ENCODE measurements around the gene CYREN. TPM values are rescaled to one million over a fixed set of nuclear protein-coding genes. Genes with fewer than 3 reads are reported as not detected.
"Not testable (repeated sequence)": the region's sequence is repeated elsewhere in the genome, so short reads cannot be mapped to it uniquely, and the experiment has no call there.

CYREN gene
- polyA plus RNA-seq, 3 donors: 57.3 to 67.4 (median 60.9) TPM

DNA sequence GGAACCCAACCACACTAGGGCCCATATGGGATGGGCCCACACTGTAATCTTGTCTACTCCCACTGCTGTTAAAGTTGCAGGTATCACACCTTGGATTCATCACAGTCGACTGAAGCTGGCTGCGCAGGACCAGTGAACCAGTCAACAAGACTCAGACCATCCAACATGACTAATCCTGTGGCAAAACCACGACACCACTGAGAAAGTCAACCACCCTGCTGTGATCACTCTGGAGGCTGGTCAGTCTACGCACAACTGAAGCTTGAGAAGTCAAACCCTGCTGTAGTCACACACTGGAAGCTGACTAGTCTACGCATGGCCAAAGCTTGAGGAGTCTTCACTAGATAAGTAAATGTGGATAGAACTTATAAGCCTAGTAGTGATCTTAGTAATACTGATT is 9.6 kb upstream of the CYREN start:
- no peak for DNase-seq (ENCODE audit: low read depth in 3 of 3, low spot score in 2 of 3)

DNA sequence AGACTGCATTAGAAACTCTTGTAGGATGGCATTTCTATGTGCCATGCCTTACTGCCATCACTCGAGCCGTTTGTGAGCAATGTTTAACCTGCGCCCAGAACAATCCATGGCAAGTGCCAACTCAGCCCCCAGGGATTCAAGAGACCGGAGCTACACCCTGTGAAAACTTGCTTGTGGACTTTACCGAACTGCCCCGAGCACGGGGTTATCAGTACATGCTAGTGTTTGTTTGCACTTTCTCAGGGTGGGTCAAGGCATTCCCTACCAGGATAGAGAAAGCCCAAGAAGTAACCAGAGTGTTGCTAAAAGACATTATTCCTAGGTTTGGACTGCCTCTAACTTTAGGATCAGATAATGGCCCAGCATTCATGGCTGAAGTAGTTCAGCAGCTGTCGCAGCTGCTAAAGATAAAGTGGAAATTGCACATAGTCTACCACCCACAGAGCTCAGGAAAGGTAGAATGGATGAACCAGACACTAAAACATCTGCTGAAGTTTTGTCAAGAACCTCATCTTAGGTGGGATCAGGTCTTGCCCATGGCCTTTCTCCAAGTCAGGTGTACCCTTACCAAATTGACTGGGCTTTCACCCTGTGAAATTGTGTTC is 8.9 kb upstream of the CYREN start:
- DNase-seq (ENCODE audit: low read depth in 3 of 3, low spot score in 2 of 3): no peak

DNA sequence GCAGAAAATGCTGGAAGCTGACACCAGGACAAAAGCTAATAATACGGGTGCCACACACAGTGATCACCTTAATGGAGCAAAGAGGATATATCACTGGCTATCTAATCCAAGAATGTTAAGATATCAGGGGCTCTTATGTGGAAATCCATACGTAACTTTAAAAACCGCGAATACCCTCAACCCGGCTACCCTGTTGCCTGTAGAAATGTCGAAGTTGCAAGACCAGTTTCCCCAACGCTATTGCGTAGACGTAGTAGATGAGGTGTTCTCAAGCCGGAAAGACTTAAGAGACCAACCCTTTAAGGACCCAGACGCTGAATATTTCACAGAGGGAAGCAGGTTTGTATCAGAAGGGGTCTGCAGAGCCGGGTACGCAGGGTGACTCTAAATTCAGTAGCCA is 7.9 kb upstream of the CYREN start:
- no peak for DNase-seq (ENCODE audit: low read depth in 3 of 3, low spot score in 2 of 3)

DNA sequence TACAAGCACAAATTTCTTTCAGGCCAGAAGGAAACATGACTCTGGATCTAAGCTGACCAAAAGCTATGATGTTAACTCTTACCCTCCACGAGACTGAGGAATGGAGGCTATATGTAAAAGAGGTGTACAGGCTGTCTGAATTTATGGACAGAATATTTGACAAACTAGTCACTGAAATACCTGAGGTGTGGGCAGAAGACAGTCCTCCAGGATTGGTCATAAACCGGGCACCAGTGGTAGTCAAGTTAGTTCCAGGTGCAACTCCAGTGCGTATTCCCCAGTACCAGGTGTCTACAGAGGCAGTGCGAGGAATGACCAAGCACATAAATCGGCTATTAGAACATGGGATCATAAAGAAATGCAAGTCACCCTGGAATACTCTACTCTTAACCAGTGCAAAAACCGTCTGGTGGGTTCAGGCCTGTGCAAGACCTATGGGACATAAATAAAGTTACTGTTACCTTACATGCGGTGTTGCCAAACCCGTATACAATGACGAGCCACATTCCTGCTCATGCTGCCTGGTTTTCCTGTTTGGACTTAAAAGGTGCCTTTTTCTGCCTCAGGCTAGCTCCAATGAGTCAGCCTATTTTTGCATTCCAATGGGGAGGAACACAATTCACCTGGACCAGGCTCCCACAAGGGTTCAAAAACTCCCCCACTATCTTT is 6.7 kb upstream of the CYREN start:
- DNase-seq (ENCODE audit: low read depth in 3 of 3, low spot score in 2 of 3): no peak

DNA sequence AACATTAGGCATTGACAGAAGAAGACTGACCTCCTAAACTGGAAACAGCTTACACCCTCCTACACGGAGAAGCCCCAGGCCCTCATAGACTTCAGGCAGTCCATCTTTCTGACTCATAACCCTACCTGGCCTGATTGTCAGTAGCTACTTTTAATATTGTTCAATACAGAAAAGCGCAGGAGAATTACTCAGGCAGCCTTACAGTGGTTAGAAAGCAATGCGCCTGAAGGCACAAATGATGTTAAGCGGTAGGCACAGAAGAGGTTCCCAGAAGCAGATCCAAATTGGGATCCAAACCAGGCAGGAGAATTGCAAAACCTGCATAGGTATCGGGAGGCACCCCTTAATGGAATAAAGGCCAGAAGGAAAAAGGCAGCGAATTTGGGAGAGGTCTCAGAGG is 5.4 kb upstream of the CYREN start:
- no peak for DNase-seq (ENCODE audit: low read depth in 3 of 3, low spot score in 2 of 3)

DNA sequence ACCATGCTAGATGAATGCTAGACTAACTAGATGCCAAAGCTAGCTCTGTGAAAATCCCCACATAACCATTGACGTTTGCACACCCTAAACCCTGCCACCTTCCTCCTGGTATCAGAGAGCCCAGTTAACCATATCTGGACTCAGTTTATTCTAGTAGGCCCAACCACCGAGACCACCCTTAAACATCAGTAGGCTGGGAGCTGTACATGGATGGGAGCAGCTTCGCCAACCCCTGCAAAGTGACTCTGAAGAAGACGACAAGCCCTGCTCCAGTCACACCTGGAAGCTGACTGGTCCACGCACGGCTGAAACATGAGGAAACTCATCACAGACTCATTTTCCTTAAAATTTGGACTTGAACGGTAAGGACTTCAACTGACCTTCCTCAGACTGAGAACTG is 4.4 kb upstream of the CYREN start:
- DNase-seq (ENCODE audit: low read depth in 3 of 3, low spot score in 2 of 3): no peak

DNA sequence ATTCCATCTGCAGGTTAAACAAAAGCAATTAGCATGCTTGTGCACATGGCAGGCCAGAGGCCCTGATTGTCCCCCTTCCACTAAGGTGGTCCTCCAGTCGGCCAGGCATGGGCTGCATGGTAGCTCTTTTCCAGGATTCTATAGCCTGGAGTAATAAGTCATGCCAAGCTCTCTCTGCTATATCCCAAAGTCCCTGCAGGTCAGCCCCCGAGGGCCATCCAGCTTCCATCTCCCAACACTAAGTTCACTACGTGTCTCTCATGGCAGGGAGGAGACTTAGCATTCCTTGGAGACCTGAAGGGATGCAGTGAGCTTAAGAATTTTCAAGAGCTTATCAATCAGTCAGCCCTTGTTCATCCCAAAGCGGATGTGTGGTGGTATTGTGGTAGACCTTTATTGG is 3.4 kb upstream of the CYREN start:
- not testable (repeated sequence) for DNase-seq (ENCODE audit: low read depth in 3 of 3, low spot score in 2 of 3)

DNA sequence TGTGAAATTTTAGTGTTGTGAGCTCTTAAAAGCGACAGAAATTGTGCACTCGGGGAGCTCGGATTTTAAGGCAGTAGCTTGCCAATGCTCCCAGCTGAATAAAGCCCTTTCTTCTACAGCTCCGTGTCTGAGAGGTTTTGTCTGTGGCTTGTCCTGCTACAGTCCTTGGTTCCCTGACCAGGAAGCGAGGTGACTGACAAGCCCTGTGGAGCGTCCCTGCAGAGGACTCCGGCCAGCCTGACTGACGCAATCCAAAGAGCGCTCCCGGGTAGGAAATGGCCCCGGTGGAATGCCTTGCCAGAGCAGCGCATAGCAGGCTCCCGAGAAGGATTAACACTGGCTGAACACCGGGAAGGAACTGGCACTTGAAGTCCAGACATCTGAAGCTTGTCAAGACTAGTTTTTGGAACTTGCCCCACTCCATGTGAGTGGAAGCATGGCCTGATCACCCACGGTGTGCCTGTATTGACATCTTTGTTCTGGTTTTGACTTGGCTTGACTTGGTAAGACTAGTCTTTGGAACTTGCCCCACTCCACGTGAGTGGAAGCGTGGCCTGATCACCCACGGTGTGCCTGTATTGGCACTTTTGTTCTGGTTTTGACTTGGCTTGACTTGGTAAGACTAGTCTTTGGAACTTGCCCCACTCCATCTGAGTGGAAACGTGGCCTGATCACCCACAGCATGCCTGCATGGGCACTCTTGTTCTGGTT is 1.2 kb upstream of the CYREN start:
- DNase-seq (ENCODE audit: low read depth in 3 of 3, low spot score in 2 of 3): not testable (repeated sequence)

DNA sequence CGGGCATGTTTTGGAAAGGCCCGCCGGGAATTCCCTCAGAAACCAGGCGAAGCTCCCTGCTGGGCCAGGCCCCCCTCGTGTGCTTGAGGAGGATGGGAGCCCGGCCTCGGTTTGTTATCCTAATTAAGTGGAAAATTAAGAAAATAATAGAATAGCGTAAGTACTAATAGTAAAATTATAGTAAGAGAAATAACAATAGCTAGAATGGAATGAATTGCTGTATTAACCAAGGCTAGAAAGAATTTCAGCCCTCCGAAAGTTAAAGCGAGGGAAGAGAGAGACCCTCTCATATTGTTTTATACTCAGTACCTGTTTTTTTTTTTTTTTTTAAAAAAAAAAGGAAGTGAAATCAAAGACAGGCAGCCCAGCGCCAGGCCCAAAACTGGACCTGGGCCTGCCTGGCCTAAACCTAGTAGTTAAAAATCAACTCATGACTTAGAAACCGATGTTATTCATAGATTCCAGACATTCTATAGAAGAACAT is 533 bp upstream of the CYREN start:
- not testable (repeated sequence) for DNase-seq (ENCODE audit: low read depth in 3 of 3, low spot score in 2 of 3)

DNA sequence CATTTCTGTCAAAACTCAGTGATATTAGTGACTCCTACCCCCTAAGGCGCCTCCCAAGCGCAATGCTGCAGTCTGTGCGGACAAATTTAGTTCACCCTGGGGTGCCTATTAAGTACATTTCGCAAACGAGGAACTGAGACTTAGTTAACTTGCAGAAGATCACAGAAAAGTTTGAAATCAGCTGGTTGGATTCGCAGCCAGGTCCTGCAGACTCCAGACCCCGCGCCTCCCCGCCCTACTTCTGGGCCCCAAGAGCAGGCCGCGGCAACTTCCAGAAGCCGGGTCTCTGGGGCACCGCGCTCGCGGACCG is 588 bp downstream of the CYREN start:
- DNase-seq (ENCODE audit: low read depth in 3 of 3, low spot score in 2 of 3): no peak

DNA sequence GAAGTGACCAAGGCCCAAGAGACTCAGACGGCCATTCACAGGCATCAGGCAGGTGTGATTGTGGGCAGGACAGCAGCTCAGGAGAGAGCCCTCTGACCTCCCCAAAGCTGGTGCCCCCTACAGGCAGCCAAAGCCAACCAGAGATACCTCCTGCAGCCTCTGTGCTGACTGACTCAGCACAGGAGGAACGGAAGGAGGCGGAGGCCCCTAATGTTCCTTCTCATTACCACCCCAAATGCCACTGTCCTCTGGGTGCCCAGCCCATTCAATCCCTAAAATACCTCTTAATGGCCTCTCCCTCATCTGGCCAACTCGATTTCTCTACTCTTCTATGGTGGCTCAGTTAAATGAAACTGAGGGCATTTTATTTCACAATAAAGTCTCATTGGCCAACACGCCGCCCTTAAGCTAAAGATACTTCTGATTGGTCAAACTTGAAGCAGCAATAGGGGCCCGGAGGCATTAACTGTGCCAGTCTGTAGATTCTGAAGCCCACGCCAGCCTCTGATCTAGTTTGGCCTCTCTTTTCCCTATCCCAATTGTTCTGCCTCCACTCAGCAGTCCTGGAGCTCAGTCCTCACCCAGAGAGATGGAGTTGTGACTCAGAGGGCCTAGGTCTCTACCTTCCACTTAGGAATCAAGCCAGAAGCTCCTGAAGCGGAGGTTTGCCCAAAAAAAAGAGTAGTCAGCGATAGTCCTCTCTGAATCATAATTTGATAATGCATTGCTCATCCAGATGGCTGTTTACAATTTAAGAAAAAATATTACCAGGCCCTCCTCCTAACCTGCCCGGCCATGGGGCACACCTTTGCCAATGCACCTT is 1.2 kb downstream of the CYREN start:
- DNase-seq (ENCODE audit: low read depth in 3 of 3, low spot score in 2 of 3): no peak

DNA sequence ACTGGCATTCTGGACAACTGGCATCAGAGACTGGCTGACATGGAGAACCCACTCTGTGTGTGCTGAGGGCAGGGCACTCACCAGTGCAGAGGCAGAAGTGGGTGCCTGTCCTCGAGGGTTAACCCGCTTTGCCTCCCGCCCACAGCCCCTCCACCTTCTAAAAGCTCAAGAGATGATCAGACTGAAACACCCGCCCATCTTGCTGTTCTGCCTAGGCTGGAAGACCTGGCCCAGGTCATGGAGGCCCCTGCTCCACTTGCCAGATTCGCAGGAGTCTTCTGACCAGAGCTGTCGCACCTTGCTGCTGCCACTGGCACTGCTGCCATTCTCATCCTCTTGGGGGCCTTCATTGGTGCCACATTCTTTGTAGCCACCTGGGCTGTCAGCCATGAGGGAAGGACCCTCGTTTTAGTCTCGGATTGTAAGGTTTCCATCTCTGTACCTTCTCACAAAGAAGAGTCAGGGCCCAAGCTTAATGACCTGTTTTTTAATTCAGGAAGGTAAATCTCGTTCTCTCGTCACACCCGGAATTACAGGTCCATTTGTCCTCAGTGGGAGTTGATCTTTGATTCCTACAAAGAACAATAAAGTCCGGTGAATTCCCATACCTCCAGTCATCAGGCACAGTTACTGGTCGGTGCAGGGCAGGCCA is 1.9 kb downstream of the CYREN start:
- no peak for DNase-seq (ENCODE audit: low read depth in 3 of 3, low spot score in 2 of 3)

DNA sequence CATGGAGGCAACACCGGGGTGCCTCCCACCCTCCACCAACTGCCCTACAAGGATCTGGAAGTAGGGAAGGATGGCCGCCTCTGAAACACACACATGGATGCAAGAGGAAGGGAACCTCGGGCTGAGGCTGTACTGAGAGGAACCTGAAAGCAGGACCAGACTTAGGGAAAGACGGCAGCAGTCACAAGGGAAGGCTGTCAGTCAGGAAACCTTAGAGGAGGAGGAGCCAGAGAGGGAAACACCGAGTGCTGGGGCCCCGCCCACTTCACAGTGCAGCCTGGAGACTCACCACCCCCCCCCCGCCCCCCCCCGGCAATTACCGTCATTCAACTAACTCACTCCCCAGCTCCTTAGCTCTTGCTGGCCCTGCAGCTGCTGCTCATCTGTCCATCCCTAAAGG is 2.5 kb downstream of the CYREN start:
- no peak for DNase-seq (ENCODE audit: low read depth in 3 of 3, low spot score in 2 of 3)

DNA sequence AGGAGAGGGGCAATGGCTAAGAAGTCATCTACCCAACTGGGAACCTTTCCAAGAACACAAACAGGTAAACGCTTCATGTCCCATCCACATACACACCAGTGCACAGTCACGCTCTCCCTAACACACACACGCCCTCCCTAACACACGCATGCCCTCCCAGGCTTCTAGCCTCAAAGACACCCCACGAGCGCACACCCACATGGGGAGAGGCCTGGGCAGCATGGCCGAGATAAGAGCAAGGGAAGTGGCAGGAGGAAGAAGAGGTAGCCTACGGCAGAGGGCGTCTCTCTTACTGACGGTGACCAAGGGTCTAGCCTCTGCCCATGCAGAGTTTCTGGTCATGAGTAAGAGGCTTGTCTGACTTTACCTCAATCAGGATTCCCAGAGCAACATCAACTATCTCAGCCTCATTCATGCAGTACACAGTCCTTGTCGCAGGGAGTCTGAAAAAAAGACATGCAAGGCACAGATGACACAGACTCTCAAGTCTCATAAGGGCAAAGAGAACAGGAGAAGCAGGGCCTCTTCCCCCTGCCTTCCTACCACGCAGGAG is 3.1 kb downstream of the CYREN start:
- DNase-seq (ENCODE audit: low read depth in 3 of 3, low spot score in 2 of 3): no peak

DNA sequence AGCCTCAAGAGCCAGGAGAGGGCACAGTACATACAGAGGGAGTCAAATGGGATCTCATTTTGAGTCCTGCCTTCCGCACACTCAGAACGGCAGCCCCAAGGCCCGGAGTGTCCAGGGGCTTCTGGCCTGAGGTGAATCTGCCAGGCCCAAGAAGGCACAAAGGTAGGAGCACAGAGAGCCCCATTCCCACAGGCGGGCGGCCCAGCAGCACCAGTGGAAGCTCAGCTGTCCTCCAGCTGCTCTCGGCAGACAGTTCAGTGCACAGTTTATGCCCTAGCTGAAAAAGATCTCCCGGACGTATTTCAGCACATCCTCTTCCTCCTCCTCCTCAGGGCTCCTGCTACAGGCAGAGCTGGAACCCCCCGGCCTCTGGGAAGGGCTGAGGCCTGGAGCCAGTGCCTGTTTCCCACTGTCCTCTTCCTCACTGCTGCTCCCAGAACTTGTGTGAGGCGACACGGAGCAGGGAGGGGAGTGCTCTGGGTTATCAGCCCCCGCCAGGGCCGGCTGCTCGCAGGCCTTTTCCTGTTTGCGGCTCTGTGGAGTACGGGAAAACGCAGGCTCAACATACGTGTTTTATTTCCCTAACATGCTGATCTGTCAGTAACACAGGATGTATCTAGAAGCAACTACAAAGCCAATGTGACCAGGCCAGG is 4.0 kb downstream of the CYREN start:
- DNase-seq (ENCODE audit: low read depth in 3 of 3, low spot score in 2 of 3): no peak

DNA sequence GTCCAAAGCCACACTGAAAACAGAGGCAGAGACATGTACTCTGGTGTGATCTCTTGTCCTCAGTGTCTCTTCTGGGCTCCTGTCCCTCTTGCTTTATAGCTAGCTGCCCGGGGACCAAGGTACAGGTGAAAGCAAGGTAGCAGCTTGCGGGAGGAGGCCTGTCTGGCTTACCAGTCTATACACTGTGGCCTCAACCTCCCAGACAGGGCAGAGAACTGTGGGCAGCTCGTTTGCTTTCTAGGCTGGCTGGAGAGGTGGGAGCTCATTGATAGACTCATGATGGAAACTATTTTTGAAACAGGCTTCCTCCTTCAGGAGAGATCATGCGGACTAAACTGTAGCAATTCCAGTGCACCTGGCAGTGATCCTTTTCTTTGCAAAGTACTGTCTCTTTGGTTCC is 4.6 kb downstream of the CYREN start:
- DNase-seq (ENCODE audit: low read depth in 3 of 3, low spot score in 2 of 3): no peak

DNA sequence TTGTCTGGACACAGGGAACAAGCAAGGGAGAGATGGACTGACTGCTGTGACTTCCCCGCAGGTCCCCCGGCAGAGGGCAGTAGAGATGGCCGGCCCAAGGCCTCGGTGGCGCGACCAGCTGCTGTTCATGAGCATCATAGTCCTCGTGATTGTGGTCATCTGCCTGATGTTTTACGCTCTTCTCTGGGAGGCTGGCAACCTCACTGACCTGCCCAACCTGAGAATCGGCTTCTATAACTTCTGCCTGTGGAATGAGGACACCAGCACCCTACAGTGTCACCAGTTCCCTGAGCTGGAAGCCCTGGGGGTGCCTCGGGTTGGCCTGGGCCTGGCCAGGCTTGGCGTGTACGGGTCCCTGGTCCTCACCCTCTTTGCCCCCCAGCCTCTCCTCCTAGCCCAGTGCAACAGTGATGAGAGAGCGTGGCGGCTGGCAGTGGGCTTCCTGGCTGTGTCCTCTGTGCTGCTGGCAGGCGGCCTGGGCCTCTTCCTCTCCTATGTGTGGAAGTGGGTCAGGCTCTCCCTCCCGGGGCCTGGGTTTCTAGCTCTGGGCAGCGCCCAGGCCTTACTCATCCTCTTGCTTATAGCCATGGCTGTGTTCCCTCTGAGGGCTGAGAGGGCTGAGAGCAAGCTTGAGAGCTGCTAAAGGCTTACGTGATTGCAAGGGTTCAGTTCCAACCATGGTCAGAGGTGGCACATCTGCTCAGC is 6.0 kb downstream of the CYREN start:
- DNase-seq (ENCODE audit: low read depth in 3 of 3, low spot score in 2 of 3): no peak

DNA sequence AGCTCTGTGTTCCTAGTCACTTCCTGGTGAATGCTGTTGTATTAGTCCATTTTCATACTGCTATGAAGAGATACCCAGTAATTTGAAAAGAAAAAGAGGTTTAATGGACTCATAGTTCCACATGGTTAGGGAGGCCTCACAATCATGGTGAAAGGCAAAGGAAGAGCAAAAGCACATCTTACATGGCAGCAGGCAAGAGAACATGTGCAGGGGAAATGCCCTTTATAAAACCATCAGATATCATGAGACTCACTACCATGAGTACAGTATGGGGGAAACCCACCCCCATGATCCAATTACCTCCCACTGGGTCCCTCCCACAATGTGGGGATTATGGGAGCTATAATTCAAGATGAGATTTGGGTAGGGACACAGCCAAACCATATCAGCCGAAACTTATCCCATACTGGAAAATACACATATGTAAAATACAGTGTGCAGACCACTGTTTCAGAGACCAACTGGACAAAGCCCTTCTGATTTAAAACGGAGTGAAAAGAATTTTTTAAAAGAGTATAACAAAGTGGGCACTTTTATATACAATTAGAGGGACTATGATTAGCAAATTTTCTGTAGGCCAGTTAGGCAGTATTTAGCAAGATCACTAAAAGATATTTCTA is 8.0 kb downstream of the CYREN start:
- DNase-seq (ENCODE audit: low read depth in 3 of 3, low spot score in 2 of 3): no peak

DNA sequence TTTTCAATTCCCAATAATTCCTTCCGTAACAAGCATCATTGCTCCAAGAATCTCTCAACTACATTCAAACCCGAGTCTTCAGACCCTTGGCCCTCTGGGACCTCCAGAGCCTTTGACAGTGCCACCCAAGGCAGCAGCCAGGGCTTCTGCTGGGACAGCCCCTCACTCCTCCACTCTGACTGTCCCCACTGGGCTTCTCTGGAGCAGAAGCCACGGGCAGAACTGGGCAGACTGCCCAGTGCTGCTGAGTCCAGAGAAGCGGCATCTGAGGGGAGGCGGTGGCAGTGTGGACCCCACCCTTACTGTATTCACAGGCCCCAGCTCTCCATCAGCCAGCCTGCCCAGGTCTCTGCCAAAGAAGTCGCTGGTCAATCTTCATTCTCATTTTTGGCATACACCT is 8.8 kb downstream of the CYREN start:
- no peak for DNase-seq (ENCODE audit: low read depth in 3 of 3, low spot score in 2 of 3)

Measured in right renal cortex interstitium (tissue), 3 donors.